Measurements from ENCODE around the gene HTR4. TPM values are rescaled to one million over a fixed set of nuclear protein-coding genes. Genes with fewer than 3 reads are reported as not detected.

The HTR4 gene
- total RNA-seq, 1 experiment from 2014 or later, result not detected

- no peak overlapping the region for H3K9ac ChIP-seq (ENCODE audit: low read length)
- no peaks in the 10 kb centered on the region for H3K79me2 ChIP-seq (ENCODE audit: insufficient read depth, low read length)
- H3K36me3 ChIP-seq (ENCODE audit: control insufficient read depth in 1 of 2, insufficient read depth in 2 of 2, low read length in 2 of 2), result no peaks in the 10 kb centered on the region
- no peak for ATAC-seq
- no peak overlapping the region for H2AFZ ChIP-seq (ENCODE audit: low read depth, low read length, poor library complexity, severe bottlenecking)
- RAD21 ChIA-PET (ENCODE audit: low non-redundant PET in 1 of 2, low total read pairs in 2 of 2, uncharacterized antibody in 2 of 2, unreplicated experiment in 2 of 2), result no interaction called here
- no peak overlapping the region for H3K4me3 ChIP-seq (replicated peaks in 1 of 2; ENCODE audit: low read depth in 1 of 2, low read length in 2 of 2)
- no TSS peak for BruUV-seq (replicated peaks)
- no peaks in the 10 kb centered on the region for H3K9me3 ChIP-seq (ENCODE audit: control insufficient read depth in 1 of 2, insufficient read depth in 1 of 2, low read depth in 1 of 2, low read length in 2 of 2)
- intact Hi-C loops (cut with micrococcal nuclease), result no loop called here
- no peak overlapping the region for H3K27ac ChIP-seq (ENCODE audit: low read depth, low read length)
- no peak for TF ChIP-seq RAD21 (IDR thresholded peaks at IDR 0.05; ENCODE audit: low read depth)
- no peak for TF ChIP-seq MAX (IDR thresholded peaks at IDR 0.05)
- TF ChIP-seq POLR2AphosphoS5 (IDR thresholded peaks at IDR 0.05; ENCODE audit: low read depth, low read length), result no peak
- TF ChIP-seq CBX3 (IDR thresholded peaks at IDR 0.05; ENCODE audit: low read depth), result no peak
- no peak for TF ChIP-seq SRF (IDR thresholded peaks at IDR 0.05; ENCODE audit: low read depth)
- TF ChIP-seq EZH2phosphoT487 (IDR thresholded peaks at IDR 0.05; ENCODE audit: borderline replicate concordance), result no peak
- no peak for TF ChIP-seq POLR2A (IDR thresholded peaks at IDR 0.05; ENCODE audit: borderline replicate concordance, extremely low read depth, insufficient read depth, insufficient read length)
- no peak for TF ChIP-seq EZH2 (IDR thresholded peaks at IDR 0.05)
- TF ChIP-seq EGR1 (IDR thresholded peaks at IDR 0.05; ENCODE audit: low read depth), result no peak
- TF ChIP-seq SP1 (IDR thresholded peaks at IDR 0.05; ENCODE audit: low read depth), result no peak
- TF ChIP-seq REST (IDR thresholded peaks at IDR 0.05; ENCODE audit: low read depth), result no peak
- TF ChIP-seq ZNF274 (IDR thresholded peaks at IDR 0.05; ENCODE audit: low read depth, low read length), result no peak
- TF ChIP-seq ZBTB33 (IDR thresholded peaks at IDR 0.05; ENCODE audit: extremely low read depth, insufficient replicate concordance, low read length), result no peak
- TF ChIP-seq ATF3 (IDR thresholded peaks at IDR 0.05), result no peak
- TF ChIP-seq ZFX (IDR thresholded peaks at IDR 0.05), result no peak
- no peak for TF ChIP-seq YY1 (IDR thresholded peaks at IDR 0.05; ENCODE audit: extremely low read depth, insufficient replicate concordance, low read depth, low read length)
- TF ChIP-seq TCF7L2 (IDR thresholded peaks at IDR 0.05; ENCODE audit: borderline replicate concordance, extremely low read depth, insufficient read depth, insufficient read length), result no peak
- TF ChIP-seq FOSL1 (IDR thresholded peaks at IDR 0.05; ENCODE audit: low read depth), result no peak
- no peak for TF ChIP-seq CEBPB (IDR thresholded peaks at IDR 0.05; ENCODE audit: low read depth)
- TF ChIP-seq CTCF (IDR thresholded peaks at IDR 0.05 in 2 of 3, conservative IDR thresholded peaks at IDR 0.05 in 1 of 3; ENCODE audit: borderline replicate concordance in 1 of 3, insufficient read depth in 1 of 3, low read depth in 2 of 3, low read length in 2 of 3), result no peak
- no peaks in the 10 kb centered on the region for H3K27me3 ChIP-seq (ENCODE audit: insufficient read depth, low read length)
- no peaks in the 10 kb centered on the region for H3K9me2 ChIP-seq (ENCODE audit: insufficient read depth)
- no peaks in the 10 kb centered on the region for H3K4me1 ChIP-seq (ENCODE audit: control insufficient read depth in 1 of 2, insufficient read depth in 2 of 2, low read length in 2 of 2)
- POLR2A ChIA-PET, result no interaction called here
- no peak for DNase-seq (ENCODE audit: low read depth, low spot score)
- no peak overlapping the region for H3K4me2 ChIP-seq (ENCODE audit: low read length)
- no peaks in the 10 kb centered on the region for H4K20me1 ChIP-seq (ENCODE audit: insufficient read depth)
- CTCF ChIA-PET, result no interaction called here
Measured at GRCh38 chr5:148514344-148514743, 140.0 kb downstream of the HTR4 start.
